ENCODE measurements around the gene LIM2. TPM values are rescaled to one million over a fixed set of nuclear protein-coding genes. Genes with fewer than 3 reads are reported as not detected.
"Not testable (repeated sequence)": the region's sequence is repeated elsewhere in the genome, so short reads cannot be mapped to it uniquely, and the experiment has no call there.

The LIM2 gene
- polyA plus RNA-seq (ENCODE audit: insufficient read length in 4 of 4) = under 1 TPM; 0.25 to 0.40 (median 0.32) TPM

DNA sequence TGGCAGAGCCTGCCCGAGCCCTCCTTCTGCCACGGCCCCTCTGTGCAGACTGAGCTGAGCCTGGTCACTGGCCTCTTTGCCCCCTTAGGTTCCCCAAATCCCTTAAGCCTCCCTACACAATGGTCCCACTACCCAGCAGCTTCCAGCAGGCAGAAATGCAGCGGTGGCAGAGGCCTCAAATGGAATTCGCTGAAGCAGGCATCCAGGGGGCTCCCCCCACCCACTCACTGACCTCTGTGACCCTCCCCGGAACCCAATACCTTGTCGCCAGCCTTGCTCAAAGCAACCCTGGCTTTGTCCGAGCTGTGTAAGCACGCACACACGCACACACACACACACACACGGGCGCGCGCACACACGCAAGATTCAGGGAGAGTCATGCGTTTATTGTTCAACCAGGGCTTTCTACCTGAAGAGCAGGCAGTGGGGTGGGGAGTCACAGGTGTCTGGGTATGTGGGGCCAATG, at the start of gene LIM2:
TSS of gene LIM2 (minus strand) at position 51 of the 466 bp plus-strand sequence. CDS start 531 bp downstream, outside the sequence.
- DNase-seq (ENCODE audit: low read depth in 4 of 4, low spot score in 2 of 4) = peak in 1 of 4 donors; percentile 21

GRCh38 chr19:51434456-51434855, 46.7 kb upstream of the LIM2 start:
- DNase-seq (ENCODE audit: low read depth in 4 of 4, low spot score in 2 of 4) = no peak

DNA sequence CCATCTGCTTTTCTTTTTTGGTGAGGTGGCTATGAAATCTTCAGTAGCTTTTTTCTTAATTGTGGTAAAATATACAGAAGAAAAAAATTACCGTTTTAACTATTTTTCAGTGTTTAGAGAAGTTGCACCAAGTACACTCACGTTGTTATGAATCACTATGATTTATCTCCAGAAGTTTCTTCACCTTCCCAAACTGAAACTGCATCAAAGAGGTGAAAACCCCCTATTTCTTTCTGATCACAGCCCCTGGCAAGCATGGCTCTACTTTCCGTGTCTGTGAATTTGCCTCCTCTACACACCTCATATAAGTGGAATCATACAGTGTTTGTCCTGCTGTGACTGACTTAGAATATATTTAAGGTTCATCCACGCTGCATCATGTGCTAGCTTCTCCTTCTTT, 45.3 kb upstream of the LIM2 start:
- no peak for DNase-seq (ENCODE audit: low read depth in 4 of 4, low spot score in 2 of 4)

DNA sequence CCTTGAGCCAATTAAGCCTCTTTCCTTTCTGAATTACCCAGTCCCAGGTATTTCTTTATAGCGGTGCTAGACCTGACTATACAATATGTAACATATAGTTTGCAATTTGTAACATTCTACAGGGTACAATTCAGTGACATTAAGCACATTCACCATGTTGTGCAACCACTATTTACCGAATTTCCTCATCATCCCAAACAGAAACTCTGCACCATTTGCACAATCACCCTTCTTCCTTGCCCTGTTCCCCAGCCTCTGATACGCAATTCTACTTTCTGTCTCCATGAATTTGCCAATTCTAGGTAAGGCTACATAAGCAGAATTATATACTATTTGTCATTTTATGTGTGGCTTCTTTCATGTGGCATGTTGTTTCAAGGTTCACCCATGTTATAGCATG, 43.4 kb upstream of the LIM2 start:
- no peak for DNase-seq (ENCODE audit: low read depth in 4 of 4, low spot score in 2 of 4)

- DNase-seq (ENCODE audit: low read depth in 4 of 4, low spot score in 2 of 4) = no peak
Observed at GRCh38 chr19:51430221-51430620, 42.4 kb upstream of the LIM2 start.

DNA sequence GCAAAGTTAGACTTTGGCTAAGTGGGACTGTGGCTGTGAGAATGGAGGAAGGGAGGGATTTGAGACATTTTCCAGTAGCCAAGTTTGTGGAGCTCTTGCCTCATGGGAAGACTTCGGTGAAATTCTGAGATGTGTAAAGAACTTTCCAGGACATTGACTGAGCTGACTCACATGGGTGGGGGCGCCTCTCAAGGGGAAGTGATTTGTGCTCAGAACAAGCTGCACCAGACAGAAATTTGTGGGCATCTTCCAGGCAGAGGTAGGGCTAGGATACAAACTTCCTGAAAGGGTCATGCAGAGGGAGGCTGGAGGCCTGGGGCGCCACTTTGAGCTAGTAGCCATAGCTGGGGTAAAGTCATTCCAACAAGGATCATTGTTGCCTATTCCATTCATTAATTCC, 39.4 kb upstream of the LIM2 start:
- DNase-seq (ENCODE audit: low read depth in 4 of 4, low spot score in 2 of 4) = no peak

DNA sequence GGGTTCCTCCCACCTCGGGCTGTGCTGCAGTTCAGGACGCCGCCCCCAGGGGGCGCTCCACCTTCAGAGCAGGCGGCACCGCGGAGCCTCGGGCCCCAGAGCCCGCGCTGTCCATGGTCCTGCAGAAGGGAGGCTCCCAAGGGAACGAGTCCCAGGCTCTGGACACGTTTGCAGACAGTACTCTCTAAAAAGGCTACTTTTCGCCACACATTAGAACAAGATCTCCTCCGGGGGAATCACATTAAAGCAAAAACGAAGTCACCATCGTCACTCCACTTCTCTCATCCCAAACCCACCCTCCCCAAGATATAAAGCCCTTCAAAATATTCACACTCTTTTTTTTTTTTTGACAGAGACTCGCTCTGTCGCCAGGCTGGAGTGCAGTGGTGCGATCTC, 34.3 kb upstream of the LIM2 start:
- DNase-seq (ENCODE audit: low read depth in 4 of 4, low spot score in 2 of 4) = peak; percentile 36 to 77 (median 64)

DNA sequence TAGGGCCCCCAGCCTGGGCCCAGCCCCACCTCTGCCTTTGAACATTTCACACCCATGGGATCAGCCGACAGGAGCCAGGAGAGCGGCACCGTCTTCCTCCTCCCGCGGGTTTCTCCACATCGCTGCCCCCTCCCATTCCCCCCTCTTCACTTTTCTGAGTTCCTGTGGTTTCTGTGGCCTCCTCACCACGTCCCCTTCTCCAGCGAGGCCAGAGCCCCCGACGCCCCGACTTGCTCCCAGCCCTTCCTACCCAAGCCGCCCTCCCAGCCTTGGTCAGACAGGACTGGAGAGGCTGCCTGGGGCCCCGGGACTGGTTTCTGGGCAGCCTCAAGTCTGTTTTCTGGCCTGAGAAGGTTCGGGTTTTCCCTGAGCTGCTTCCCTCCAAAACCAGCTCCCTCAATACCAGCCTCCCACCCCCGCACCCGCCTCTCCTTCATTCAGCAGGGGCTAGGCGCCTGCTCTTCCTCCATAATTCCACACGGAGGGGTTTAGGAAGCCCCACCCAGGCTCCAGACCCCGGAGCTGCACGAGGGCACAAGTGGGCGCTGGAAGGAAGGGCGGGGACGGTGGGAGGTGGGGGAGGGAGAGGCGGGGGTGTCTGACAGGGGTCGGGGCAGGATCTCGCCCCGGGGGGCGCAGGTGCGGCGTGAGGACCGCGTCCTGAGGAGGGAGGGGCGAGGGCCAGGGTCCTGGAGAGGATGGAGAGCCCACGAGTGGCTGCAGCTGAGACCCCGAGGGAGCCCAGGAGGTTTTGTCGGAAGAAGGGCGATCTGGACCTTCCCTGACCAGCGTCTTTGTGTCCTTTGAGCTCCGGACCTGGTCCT, 33.7 kb upstream of the LIM2 start:
- no peak for DNase-seq (ENCODE audit: low read depth in 4 of 4, low spot score in 2 of 4)

- DNase-seq (ENCODE audit: low read depth in 4 of 4, low spot score in 2 of 4) = not testable (repeated sequence)
Observed at GRCh38 chr19:51420511-51420910, 32.7 kb upstream of the LIM2 start.

DNA sequence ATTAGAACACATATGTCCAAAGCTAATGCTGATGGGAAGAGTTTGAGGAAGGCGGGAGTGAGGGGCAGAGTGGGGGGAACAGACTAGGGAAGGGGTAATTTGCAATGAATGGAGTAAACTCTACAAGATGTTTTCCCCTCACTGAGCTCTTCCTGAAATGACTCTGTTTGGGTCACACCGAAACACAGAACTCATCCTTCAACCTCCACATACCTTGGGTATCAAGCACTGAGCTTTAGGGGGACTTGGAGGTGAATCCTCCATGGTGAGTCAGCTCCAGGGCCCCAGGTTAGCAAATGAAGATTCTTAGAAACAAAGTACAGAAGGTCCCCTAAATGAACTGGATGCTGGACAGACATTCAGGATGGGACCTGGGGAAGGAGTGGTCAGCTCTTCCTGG, 30.9 kb upstream of the LIM2 start:
- no peak for DNase-seq (ENCODE audit: low read depth in 4 of 4, low spot score in 2 of 4)

GRCh38 chr19:51417810-51418157, 30.0 kb upstream of the LIM2 start:
- DNase-seq (ENCODE audit: low read depth in 4 of 4, low spot score in 2 of 4) = no peak

- DNase-seq (ENCODE audit: low read depth in 4 of 4, low spot score in 2 of 4) = no peak
Observed at GRCh38 chr19:51417107-51417809, 29.5 kb upstream of the LIM2 start, which contains the start of gene SIGLEC10. Gene SIGLEC10 (minus strand): TSS chr19:51417642. CDS start chr19:51417581, 61 bp downstream.

GRCh38 chr19:51416422-51416821, 28.6 kb upstream of the LIM2 start:
- not testable (repeated sequence) for DNase-seq (ENCODE audit: low read depth in 4 of 4, low spot score in 2 of 4)

DNA sequence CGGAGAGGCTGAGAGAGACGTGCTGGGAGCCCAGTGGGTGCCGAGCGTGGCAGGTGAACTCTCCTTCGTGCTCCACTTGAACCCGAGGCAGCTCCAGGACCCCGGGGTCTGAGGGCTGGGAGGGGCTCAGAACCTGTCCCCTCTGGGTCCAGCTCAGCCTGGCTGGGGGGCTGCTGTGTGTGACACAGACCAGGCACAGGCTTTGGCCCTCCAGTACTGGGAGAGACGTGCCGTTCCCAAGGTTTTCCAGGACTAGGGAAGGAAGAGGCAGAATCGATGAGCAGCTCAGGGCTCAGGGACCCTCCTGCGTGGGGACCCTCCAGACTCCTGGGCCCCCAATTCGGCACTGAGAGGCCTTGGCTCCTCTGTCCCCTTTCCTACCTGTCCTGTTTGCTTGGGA, 27.4 kb upstream of the LIM2 start:
- no peak for DNase-seq (ENCODE audit: low read depth in 4 of 4, low spot score in 2 of 4)

- DNase-seq (ENCODE audit: low read depth in 4 of 4, low spot score in 2 of 4) = no peak
Observed at GRCh38 chr19:51410950-51411748, 23.4 kb upstream of the LIM2 start.

- no peak for DNase-seq (ENCODE audit: low read depth in 4 of 4, low spot score in 2 of 4)
Observed at GRCh38 chr19:51407511-51408131, 19.8 kb upstream of the LIM2 start.

DNA sequence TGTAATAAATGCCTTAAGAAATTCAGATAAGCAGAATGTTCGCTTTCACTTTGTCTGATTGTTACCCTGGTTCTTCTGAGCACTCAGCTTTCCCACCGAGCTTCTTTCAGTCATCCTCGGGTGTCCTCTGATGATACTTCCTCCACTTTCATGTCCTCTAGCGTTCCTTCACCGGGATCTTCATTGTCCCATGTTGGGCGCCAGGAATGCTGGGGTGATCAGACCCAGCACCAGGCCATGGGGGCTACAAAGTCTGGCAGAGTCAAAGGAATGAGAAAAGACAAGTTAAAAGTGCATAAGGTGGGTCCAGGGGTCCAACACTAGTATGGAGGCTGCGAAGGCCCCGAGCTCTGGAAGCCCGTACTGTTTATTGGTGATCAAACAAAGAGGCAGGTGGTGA, 14.3 kb upstream of the LIM2 start:
- no peak for DNase-seq (ENCODE audit: low read depth in 4 of 4, low spot score in 2 of 4)

DNA sequence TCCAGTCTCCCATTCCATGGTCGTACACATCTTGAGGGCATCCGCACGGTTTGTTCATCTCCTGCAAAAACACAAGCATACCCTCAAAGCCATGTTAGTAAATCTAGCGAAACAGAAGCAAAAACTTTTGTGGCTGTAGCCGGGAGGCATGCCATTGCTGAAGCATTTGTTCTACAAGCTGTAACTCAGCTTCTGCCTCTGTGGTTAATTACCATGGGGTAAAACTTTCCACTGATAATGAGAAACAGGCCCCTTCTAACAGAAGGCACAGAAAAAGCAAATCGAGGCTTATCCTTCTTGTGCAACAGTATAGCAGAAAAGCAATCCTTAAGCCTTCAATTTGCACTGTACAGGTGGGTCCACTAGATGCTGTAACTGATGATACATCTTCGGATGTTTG, 12.2 kb upstream of the LIM2 start:
- DNase-seq (ENCODE audit: low read depth in 4 of 4, low spot score in 2 of 4) = not testable (repeated sequence)

DNA sequence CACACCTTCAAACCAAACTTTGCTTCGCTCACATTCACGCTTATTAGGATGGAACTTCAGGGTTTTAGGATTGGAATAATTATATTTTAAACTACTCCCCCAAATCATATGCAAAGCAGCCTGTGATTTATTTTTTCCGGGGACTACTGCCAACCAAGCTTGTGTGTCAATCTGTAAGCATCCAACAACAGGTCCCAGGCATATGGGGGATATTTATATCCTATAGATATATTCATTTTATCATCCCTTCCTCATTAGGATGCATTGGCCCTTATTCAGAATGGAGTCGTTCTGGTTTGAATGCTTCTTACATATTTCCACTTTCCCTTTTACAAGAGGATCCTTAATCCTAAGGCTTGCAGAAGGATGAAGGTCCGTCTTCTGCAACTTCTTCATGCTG, 11.5 kb upstream of the LIM2 start:
- no peak for DNase-seq (ENCODE audit: low read depth in 4 of 4, low spot score in 2 of 4)

DNA sequence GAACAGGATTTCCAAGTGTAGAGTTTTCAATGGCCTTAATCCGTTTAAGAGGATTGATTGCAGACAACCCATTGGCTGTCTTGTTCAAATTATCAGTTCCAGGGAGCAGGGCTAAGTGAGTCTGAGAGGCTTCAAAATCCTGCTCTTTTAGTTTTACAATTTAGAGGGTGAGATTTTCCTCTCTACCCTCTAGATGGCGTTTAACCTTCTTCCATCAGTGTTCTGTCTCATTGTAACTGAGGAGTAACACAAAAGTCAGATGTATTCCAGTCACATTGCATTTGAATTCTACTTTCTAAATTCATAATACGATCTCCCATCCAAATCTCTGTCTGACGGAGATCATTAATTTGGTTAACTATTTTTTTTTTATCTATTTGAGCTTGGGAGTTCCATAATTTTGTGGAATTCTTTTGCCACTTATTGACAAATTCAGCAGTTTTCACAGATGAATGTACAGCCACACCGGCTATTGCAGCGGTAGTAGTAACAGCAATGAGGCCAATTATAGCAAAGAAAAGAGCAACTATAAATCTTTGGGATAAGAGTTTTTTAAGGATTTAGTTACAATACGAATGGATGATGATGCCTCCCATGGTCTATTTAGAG, 10.4 kb upstream of the LIM2 start:
- DNase-seq (ENCODE audit: low read depth in 4 of 4, low spot score in 2 of 4) = no peak

Data from left renal cortex interstitium (tissue), 4 donors.